Neural crest cell (in vitro differentiated cells): Measurements from ENCODE around the gene DNAH11. TPM values are rescaled to one million over a fixed set of nuclear protein-coding genes. Genes with fewer than 3 reads are reported as not detected.

ENCODE experiments used
- DNase-seq: peaks from one replicate; pipeline ENCODE4 v3.0.0; 2021; ENCODE audit warnings: low read depth, mixed read lengths, low spot score
- H3K27ac Mint-ChIP-seq: one replicate; pipeline ENCODE4 v1.8.0; 2021; ENCODE audit warnings: mild to moderate bottlenecking, mixed read lengths; ENCODE audit not compliant: unreplicated experiment
- H3K27me3 Mint-ChIP-seq: 2 replicates; pipeline ENCODE4 v1.8.0; 2021; ENCODE audit warnings: low read depth, mild to moderate bottlenecking, mixed read lengths
- H3K36me3 Mint-ChIP-seq: 2 replicates; pipeline ENCODE4 v1.8.0; 2021; ENCODE audit warnings: low read depth, mild to moderate bottlenecking, mixed read lengths
- H3K4me1 Mint-ChIP-seq: 2 replicates; pipeline ENCODE4 v1.8.0; 2021; ENCODE audit warnings: mixed read lengths
- H3K4me3 Mint-ChIP-seq: one replicate; pipeline ENCODE4 v1.8.0; 2021; ENCODE audit warnings: mild to moderate bottlenecking, mixed read lengths
- H3K9me3 Mint-ChIP-seq: 2 replicates; pipeline ENCODE4 v1.8.0; 2021; ENCODE audit warnings: mixed read lengths
- total RNA-seq: library from RNA; stranded (reverse); gene quantifications from 2 replicates; pipeline ENCODE4 v1.2.1, GENCODE V29; 2021
- TF ChIP-seq, protein P1 (sequence below): fragments of 200-600 bp; sonication (generic); conservative IDR thresholded peaks from 2 replicates; pipeline ENCODE4 v1.5.0; 2021; ENCODE audit warnings: antibody characterized with exemption, mild to moderate bottlenecking

DNAH11 gene
- total RNA-seq, 1 donor from 2014 or later, result 0.63 TPM

DNA sequence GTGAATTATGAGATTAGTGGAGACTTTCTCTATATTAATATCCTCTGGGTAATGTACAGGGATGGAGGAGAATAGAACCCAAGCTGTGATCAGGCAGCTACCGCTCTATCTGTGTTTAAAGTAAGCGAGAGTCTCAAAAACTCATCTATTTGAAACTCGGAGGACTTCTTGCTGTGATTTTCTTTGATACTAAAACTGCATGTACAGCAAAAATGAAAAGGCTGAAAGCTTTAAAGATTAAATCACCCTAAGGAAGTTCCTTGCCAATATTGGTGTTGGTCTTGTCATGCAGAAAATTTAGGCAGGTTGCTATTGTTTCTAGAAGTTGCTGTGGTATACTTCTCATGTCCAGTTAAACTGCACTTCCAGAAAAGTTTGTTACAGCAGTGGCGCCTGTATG is 110.8 kb downstream of the DNAH11 start:
- H3K27ac Mint-ChIP-seq, result no peak overlapping the region
- TF ChIP-seq, protein P1, sequence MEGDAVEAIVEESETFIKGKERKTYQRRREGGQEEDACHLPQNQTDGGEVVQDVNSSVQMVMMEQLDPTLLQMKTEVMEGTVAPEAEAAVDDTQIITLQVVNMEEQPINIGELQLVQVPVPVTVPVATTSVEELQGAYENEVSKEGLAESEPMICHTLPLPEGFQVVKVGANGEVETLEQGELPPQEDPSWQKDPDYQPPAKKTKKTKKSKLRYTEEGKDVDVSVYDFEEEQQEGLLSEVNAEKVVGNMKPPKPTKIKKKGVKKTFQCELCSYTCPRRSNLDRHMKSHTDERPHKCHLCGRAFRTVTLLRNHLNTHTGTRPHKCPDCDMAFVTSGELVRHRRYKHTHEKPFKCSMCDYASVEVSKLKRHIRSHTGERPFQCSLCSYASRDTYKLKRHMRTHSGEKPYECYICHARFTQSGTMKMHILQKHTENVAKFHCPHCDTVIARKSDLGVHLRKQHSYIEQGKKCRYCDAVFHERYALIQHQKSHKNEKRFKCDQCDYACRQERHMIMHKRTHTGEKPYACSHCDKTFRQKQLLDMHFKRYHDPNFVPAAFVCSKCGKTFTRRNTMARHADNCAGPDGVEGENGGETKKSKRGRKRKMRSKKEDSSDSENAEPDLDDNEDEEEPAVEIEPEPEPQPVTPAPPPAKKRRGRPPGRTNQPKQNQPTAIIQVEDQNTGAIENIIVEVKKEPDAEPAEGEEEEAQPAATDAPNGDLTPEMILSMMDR, result no peak
- H3K27me3 Mint-ChIP-seq, result no peaks in the 10 kb centered on the region
- H3K4me1 Mint-ChIP-seq, result peaks cover 9% of the 10 kb centered on the region
- H3K4me3 Mint-ChIP-seq, result no peak overlapping the region
- H3K9me3 Mint-ChIP-seq, result peaks cover 2% of the 10 kb centered on the region
- no peak for DNase-seq
- H3K36me3 Mint-ChIP-seq, result peaks cover 3% of the 10 kb centered on the region

DNA sequence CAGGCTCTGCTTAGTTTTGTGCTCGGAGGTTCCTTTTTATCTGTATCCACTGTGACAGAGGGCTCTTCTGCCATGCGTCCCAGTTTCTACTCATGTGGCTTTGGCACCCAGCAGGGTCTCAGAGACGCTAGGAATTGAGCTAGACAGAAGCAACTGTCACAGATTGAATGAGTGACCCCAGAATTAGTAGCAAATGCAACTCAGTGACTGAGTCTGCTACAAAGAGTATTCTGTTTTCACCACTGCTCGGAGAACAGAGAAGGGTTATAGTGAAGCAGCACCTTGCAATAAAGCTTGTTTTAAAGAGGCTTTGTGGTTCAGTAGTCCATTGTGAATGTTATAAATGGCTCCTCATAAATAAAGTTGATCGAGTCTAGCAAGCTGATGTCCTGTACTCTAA is 113.2 kb downstream of the DNAH11 start:
- peaks cover 3% of the 10 kb centered on the region for H3K36me3 Mint-ChIP-seq
- H3K27me3 Mint-ChIP-seq, result no peaks in the 10 kb centered on the region
- H3K4me1 Mint-ChIP-seq, result peaks cover 9% of the 10 kb centered on the region
- peaks cover 6% of the 10 kb centered on the region for H3K9me3 Mint-ChIP-seq
- no peak for DNase-seq
- peak overlapping the region; percentile 65 for H3K27ac Mint-ChIP-seq
- no peak overlapping the region for H3K4me3 Mint-ChIP-seq
- TF ChIP-seq, protein P1, result no peak

DNA sequence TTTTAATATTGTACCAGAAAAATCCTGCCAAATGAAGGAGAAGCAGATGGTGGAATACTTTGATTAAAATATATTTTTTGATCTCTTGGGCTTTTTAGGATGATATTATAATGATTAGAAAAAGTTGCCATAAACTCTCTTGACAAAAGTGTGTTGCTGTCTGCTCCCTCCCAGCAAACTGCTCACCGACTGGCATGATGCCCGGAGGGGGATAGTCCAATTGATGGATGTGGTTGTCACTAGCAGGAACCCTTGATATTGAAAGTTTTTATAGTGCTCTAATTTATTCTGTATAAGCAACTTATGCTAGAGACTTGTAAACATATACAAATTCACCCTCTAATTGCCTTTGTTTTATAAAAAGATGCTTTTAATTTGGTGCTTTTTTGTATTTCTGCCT is 114.0 kb downstream of the DNAH11 start:
- no peak overlapping the region for H3K27ac Mint-ChIP-seq
- no peak for DNase-seq
- peaks cover 8% of the 10 kb centered on the region for H3K9me3 Mint-ChIP-seq
- TF ChIP-seq, protein P1, result no peak
- no peaks in the 10 kb centered on the region for H3K27me3 Mint-ChIP-seq
- peaks cover 9% of the 10 kb centered on the region for H3K4me1 Mint-ChIP-seq
- H3K36me3 Mint-ChIP-seq, result peaks cover 3% of the 10 kb centered on the region
- no peak overlapping the region for H3K4me3 Mint-ChIP-seq

DNA sequence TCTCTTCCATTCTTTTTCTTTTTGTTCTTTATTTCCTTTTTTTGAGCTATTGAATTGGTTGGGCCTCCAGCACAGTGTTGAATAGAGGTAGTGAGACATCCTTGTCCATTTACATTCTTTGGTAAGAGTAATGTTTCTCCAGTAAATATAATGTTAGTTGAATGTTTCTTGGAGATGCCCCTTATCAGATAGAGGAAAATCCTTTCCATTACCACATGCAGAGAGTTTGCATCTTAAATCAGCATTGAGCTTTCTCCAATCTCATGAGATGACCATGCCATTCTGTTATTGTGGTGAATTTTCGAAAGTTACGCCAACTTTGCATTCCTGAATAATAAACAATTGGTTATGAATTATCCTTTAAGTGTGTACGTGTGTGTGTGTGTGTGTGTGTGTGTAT is 127.7 kb downstream of the DNAH11 start:
- Mint-ChIP-seq H3K27me3 (no peaks in the 10 kb centered on the region), H3K4me1 (no peaks in the 10 kb centered on the region), H3K27ac (no peak overlapping the region), H3K9me3 (no peaks in the 10 kb centered on the region), H3K36me3 (no peaks in the 10 kb centered on the region), H3K4me3 (no peak overlapping the region)
- no peak for DNase-seq
- TF ChIP-seq, protein P1, result no peak

DNA sequence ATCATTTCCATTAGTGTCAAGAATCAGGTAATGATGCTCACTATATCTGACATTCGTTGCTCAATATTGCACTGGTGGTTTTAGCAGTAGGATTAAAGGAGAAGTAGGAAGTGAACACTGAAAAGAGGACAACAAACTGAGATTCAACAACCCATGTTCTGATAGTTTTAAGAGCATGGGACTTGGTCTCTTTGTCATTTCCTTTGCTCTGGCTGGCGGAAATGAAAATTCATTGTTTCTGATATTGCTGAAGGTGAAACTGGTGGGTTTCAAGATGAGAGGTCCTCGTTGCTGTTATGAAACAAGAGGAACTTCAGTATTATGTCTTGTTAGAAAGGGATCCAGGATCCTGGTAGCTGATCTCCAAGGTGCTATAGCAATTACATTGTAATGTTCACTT is 129.0 kb downstream of the DNAH11 start:
- TF ChIP-seq, protein P1, result no peak
- Mint-ChIP-seq H3K27ac (no peak overlapping the region), H3K9me3 (peaks cover 3% of the 10 kb centered on the region), H3K4me3 (no peak overlapping the region), H3K36me3 (no peaks in the 10 kb centered on the region), H3K27me3 (no peaks in the 10 kb centered on the region), H3K4me1 (no peaks in the 10 kb centered on the region)
- DNase-seq, result no peak

DNA sequence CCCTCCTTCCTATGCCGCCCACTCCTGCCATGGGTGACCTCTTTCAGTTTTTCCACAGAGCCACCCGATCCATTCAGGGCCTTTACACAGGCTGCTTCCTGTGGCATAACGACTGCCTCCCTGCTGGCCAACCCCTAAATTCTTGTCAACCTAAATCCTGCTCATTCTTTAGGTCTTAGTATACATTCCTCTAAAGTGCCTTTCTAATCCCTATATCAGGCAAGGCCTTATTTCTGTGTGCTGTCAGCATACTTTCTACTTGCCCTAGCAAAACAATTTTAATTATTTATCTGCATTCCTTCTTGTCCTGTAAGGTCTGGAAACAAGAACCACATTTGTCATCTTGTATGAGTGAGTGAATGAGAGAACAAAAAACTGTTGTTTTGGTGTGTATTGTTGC is 132.4 kb downstream of the DNAH11 start:
- Mint-ChIP-seq H3K4me3 (no peak overlapping the region), H3K36me3 (peaks cover 5% of the 10 kb centered on the region), H3K27ac (no peak overlapping the region), H3K27me3 (no peaks in the 10 kb centered on the region), H3K4me1 (no peaks in the 10 kb centered on the region), H3K9me3 (peaks cover 7% of the 10 kb centered on the region)
- TF ChIP-seq, protein P1, result no peak
- no peak for DNase-seq
